ENCODE data around the gene HES4.
"Not testable (repeated sequence)": the region's sequence is repeated elsewhere in the genome, so short reads cannot be mapped to it uniquely, and the experiment has no call there.

Gene HES4

DNA sequence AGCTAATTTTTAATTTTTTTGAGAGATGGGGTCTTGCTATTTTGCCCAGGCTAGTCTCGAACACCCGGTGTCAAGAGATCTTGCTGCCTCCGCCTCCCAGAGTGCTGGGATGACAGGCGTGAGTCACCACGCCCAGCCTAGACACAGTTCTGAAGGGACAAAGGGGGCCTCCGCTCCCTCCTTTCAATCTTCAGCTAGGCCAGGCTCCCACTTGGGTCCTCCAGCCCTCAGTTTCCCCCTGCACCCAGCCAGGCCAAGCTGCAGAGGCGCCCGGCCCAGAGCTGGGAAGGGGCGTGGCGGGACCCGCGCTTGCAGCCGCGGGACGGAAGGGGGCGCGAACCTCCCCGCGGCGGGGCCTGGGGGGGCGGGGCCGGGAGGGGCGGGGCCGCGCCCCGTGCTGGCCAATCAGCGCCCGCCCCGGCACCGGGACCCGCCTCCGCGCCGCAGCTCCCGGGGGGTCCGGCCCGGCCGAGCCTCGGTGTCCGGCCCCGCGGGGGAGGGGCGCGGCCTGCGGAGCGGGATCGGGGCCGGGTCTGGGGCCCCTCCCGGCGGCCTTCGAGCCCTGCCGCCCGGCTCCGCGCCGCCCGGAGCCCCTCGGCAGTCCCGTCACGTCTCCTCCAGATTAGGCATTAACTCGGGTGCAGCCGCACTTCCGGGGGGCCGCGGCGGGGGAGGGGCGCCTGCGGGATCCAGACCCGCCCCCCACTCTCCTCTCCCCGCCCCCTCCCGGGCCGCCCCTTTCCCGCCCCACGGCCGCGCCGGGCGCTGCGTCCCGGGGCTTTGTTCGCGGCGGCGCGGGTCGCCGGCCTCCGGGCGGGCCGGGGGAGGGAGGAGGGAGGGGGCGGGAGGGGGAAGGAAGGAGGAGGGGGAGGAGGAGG is 19.5 kb upstream of the HES4 start (continued):
- 0 out of 2 replicates have a peak, but pooled peaks have one; percentile 17 for TF ChIP-seq ZNF398 (tag by site-specific recombination; IDR thresholded peaks at IDR 0.05)
- TF ChIP-seq ZIC2 (tag by site-specific recombination; IDR thresholded peaks at IDR 0.05) = peak; percentile 18; the same call in 1 of the 2 replicates
- TF ChIP-seq, protein P1, sequence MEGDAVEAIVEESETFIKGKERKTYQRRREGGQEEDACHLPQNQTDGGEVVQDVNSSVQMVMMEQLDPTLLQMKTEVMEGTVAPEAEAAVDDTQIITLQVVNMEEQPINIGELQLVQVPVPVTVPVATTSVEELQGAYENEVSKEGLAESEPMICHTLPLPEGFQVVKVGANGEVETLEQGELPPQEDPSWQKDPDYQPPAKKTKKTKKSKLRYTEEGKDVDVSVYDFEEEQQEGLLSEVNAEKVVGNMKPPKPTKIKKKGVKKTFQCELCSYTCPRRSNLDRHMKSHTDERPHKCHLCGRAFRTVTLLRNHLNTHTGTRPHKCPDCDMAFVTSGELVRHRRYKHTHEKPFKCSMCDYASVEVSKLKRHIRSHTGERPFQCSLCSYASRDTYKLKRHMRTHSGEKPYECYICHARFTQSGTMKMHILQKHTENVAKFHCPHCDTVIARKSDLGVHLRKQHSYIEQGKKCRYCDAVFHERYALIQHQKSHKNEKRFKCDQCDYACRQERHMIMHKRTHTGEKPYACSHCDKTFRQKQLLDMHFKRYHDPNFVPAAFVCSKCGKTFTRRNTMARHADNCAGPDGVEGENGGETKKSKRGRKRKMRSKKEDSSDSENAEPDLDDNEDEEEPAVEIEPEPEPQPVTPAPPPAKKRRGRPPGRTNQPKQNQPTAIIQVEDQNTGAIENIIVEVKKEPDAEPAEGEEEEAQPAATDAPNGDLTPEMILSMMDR (tag by site-specific recombination; IDR thresholded peaks at IDR 0.05) = peak; percentile 68
- 0 out of 2 replicates have a peak, but pooled peaks have one; percentile 26 for TF ChIP-seq SP7 (tag by site-specific recombination; IDR thresholded peaks at IDR 0.05)
- peak; percentile 62; the same call in 1 of the 2 replicates for TF ChIP-seq KLF8 (tag by site-specific recombination; IDR thresholded peaks at IDR 0.05)
- TF ChIP-seq, protein P2, sequence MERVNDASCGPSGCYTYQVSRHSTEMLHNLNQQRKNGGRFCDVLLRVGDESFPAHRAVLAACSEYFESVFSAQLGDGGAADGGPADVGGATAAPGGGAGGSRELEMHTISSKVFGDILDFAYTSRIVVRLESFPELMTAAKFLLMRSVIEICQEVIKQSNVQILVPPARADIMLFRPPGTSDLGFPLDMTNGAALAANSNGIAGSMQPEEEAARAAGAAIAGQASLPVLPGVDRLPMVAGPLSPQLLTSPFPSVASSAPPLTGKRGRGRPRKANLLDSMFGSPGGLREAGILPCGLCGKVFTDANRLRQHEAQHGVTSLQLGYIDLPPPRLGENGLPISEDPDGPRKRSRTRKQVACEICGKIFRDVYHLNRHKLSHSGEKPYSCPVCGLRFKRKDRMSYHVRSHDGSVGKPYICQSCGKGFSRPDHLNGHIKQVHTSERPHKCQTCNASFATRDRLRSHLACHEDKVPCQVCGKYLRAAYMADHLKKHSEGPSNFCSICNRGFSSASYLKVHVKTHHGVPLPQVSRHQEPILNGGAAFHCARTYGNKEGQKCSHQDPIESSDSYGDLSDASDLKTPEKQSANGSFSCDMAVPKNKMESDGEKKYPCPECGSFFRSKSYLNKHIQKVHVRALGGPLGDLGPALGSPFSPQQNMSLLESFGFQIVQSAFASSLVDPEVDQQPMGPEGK (tag by site-specific recombination; IDR thresholded peaks at IDR 0.05) = peak; percentile 85
- no peak for TF ChIP-seq WT1 (tag by site-specific recombination; IDR thresholded peaks at IDR 0.05)
- TF ChIP-seq MYNN (tag by site-specific recombination; IDR thresholded peaks at IDR 0.05; ENCODE audit: borderline replicate concordance) = no peak
- TF ChIP-seq ZNF121 (tag by site-specific recombination; IDR thresholded peaks at IDR 0.05) = peak; percentile 100
- 0 out of 2 replicates have a peak, but pooled peaks have one; percentile 22 for TF ChIP-seq KLF16 (tag by site-specific recombination; IDR thresholded peaks at IDR 0.05)
- no peak for TF ChIP-seq ZNF747 (tag by site-specific recombination; IDR thresholded peaks at IDR 0.05)
- 0 out of 2 replicates have a peak, but pooled peaks have one; percentile 38 for TF ChIP-seq ZEB2 (tag by site-specific recombination; IDR thresholded peaks at IDR 0.05)
- TF ChIP-seq ZNF76 (tag by site-specific recombination; IDR thresholded peaks at IDR 0.05; ENCODE audit: borderline replicate concordance, low read depth) = peak; percentile 22; the same call in 1 of the 2 replicates
- TF ChIP-seq ZNF311 (tag by site-specific recombination; IDR thresholded peaks at IDR 0.05; ENCODE audit: borderline replicate concordance) = no peak
- TF ChIP-seq KLF1 (tag by site-specific recombination; IDR thresholded peaks at IDR 0.05) = peak; percentile 39; the same call in 1 of the 2 replicates
- TF ChIP-seq ZSCAN30 (tag by site-specific recombination; IDR thresholded peaks at IDR 0.05) = no peak
- peak; percentile 65 for TF ChIP-seq GLIS2 (tag by site-specific recombination; IDR thresholded peaks at IDR 0.05)
- TF ChIP-seq ZBTB7A (tag by site-specific recombination; IDR thresholded peaks at IDR 0.05; ENCODE audit: low read depth) = no peak
- peak; percentile 45; the same call in 1 of the 2 replicates for TF ChIP-seq GLIS1 (tag by site-specific recombination; IDR thresholded peaks at IDR 0.05)
- peak; percentile 25; the same call in 1 of the 2 replicates for TF ChIP-seq ZBTB10 (tag by site-specific recombination; IDR thresholded peaks at IDR 0.05)

DNA sequence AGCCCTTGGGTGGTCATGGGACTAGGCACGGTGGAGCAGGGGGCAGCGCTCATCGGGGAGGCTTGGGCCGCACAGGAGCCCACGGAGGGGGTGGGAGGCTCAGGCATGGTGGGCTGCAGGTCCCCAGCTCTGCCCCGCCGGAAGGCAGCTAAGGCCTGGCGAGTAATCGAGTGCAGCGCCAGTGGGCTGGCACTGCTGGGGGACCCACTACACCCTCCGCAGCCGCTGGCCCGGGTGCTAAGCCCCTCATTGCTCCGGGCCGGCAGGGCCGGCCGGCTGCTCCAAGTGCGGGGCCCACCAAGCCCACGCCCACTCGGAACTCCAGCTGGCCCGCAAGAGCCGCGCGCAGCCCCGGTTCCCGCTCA is 18.4 kb upstream of the HES4 start:
- POLR2A ChIA-PET = interaction anchor here (0.5 to 5.6 kb wide), 2 partner anchors 19 to 51 kb away, joined by 3 to 44 read pairs; partner anchors contain the start of gene HES4
- not testable (repeated sequence) for H3K4me1 ChIP-seq (ENCODE audit: control insufficient read depth, insufficient read depth, low read length)

More for the DNA sequence above, 18.4 kb upstream of the HES4 start:
- not testable (repeated sequence) for H3K4me3 ChIP-seq (ENCODE audit: low read depth, low read length); H3K27ac ChIP-seq (ENCODE audit: extremely low read depth, low read depth, low read length); H3K9me3 ChIP-seq (ENCODE audit: control insufficient read depth, insufficient read depth, low read depth, low read length)
- peaks cover 0 to 13% of the 10 kb centered on the region in 2 experiments; a peak in 1 of 3 replicates for H3K36me3 ChIP-seq (ENCODE audit: control insufficient read depth in 2 of 2, insufficient read depth in 1 of 2, low read length in 2 of 2)
- CTCF ChIA-PET = interaction anchor here (1.0 to 3.2 kb wide), 6 partner anchors 11 to 273 kb away, joined by 3 to 31 read pairs (median 7); no protein-coding TSS in a partner anchor

Measured in HEK293 (cell line).